G401 (cell line): ENCODE results near the gene CEACAM5. TPM values are rescaled to one million over a fixed set of nuclear protein-coding genes. Genes with fewer than 3 reads are reported as not detected.

ENCODE experiments used
- DNase-seq: peaks from one replicate; pipeline ENCODE4 v3.0.0-alpha.2; 2015; ENCODE audit warnings: low spot score
- in situ Hi-C: cut with HindIII; loops from 2 replicates; pipeline ENCODE4 v1.10.0; 2016; ENCODE audit warnings: low sequenced_read_pairs, mixed read lengths
- total RNA-seq: library from RNA; depleted of rRNA; stranded (reverse); fragments of >200 nt; shearing (Covaris generic); gene quantifications from 2 replicates; pipeline ENCODE4 v1.2.3, GENCODE V29; 2014; rRNA removed

The CEACAM5 gene
- total RNA-seq, 1 experiment from 2014 or later: not detected

DNA sequence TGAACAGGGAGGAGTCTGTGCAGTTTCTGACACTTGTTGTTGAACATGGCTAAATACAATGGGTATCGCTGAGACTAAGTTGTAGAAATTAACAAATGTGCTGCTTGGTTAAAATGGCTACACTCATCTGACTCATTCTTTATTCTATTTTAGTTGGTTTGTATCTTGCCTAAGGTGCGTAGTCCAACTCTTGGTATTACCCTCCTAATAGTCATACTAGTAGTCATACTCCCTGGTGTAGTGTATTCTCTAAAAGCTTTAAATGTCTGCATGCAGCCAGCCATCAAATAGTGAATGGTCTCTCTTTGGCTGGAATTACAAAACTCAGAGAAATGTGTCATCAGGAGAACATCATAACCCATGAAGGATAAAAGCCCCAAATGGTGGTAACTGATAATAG is 63.0 kb downstream of the CEACAM5 start:
- in situ Hi-C loops: no loop called here
- no peak for DNase-seq

DNA sequence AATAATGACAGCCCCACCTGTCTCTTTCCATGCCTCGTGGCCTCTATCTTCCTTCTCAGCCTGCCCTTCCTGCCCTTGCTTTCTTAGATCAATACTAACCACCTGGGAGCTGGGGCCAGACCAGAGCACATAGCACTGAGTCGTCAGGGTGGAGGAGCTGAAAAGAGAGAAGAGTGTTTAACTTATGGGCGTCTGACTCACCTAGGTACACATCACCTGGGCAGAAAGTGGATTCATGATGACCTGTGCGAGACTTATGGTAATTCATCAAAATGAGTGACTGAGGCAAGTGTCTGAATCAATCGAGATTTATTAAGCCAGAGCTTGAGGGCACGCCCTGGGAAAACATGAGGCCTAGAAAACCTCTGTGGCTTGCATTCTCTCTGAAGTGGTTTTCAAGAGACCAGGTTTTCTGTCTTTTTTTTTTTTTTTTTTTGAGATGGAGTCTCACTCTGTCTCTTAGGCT is 66.1 kb downstream of the CEACAM5 start:
- no peak for DNase-seq
- in situ Hi-C loops: no loop called here

DNA sequence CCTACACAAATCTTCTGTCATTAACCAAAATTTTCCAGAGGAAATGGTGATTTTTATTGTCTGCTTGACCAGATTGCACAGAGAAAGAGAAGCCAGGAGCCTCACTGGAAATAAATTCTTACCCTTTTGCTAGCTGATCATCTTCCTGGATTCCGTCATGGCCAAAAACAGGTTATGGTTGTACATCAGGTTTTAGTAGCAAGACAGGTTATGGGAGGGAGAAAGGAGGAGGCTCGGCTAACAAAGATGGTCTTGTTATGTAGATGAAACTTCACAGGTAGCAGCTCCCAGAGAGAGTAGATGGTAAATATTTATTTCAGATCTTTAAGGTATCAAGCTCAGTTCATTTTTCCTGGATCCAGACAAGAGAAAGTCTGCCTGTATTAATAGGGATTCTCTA is 68.3 kb downstream of the CEACAM5 start:
- in situ Hi-C loops: no loop called here
- no peak for DNase-seq

Other genes starting within 250 kb of the CEACAM5 start
- gene CEACAM21, start 132.5 kb upstream of the CEACAM5 start, total RNA-seq: 0.12 and 3.6 TPM in 2 replicates
- gene CEACAM4, start 81.6 kb upstream of the CEACAM5 start, total RNA-seq: not detected in 2 replicates
- not detected in 2 replicates for gene CEACAM7, start 20.4 kb upstream of the CEACAM5 start, total RNA-seq
- gene CEACAM6, start 46.9 kb downstream of the CEACAM5 start, total RNA-seq: not detected in 2 replicates
- not detected in 2 replicates for gene CEACAM3, start 88.0 kb downstream of the CEACAM5 start, total RNA-seq
- gene LYPD4, start 136.1 kb downstream of the CEACAM5 start, total RNA-seq: not detected in 2 replicates
- not detected in 2 replicates for gene DMRTC2, start 136.4 kb downstream of the CEACAM5 start, total RNA-seq
- gene RPS19, start 151.6 kb downstream of the CEACAM5 start, total RNA-seq: 3,257 and 3,896 TPM in 2 replicates
- gene CD79A, start 168.7 kb downstream of the CEACAM5 start, total RNA-seq: 1.0 and 1.4 TPM in 2 replicates
- gene ARHGEF1, start 174.6 kb downstream of the CEACAM5 start, total RNA-seq: 33.0 and 43.6 TPM in 2 replicates
- not detected in 2 replicates for gene ERFL, start 219.8 kb downstream of the CEACAM5 start, total RNA-seq